Measurements from ENCODE around the gene B3GAT1. TPM values are rescaled to one million over a fixed set of nuclear protein-coding genes. Genes with fewer than 3 reads are reported as not detected.

The B3GAT1 gene
- total RNA-seq, 1 experiment from 2014 or later = 0.10 TPM

GRCh38 chr11:134347441-134347840 lies 64.6 kb downstream of the B3GAT1 start:
- no peaks in the 10 kb centered on the region for H3K36me3 ChIP-seq (ENCODE audit: control insufficient read depth, insufficient read depth, low read length)
- DNase-seq (ENCODE audit: low read depth, low spot score) (no peak), ATAC-seq (no peak)
- no peak overlapping the region for H3K4me3 ChIP-seq (ENCODE audit: low read depth in 2 of 2, low read length in 2 of 2)
- H3K4me1 ChIP-seq (ENCODE audit: control insufficient read depth, insufficient read depth, low read length) = no peaks in the 10 kb centered on the region
- H3K27ac ChIP-seq (ENCODE audit: low read length) = no peak overlapping the region
- intact Hi-C loops (cut with micrococcal nuclease; ENCODE audit: unreplicated experiment) = no loop called here
- POLR2A ChIA-PET = no interaction called here
- no peaks in the 10 kb centered on the region for H3K9me3 ChIP-seq (ENCODE audit: control insufficient read depth, insufficient read depth, low read depth, low read length)
- TF ChIP-seq POLR2AphosphoS5 (IDR thresholded peaks at IDR 0.05; ENCODE audit: low read depth, low read length) = no peak
- TF ChIP-seq CTCF (IDR thresholded peaks at IDR 0.05) = no peak
- no peak for TF ChIP-seq TCF7L2 (IDR thresholded peaks at IDR 0.05; ENCODE audit: low read depth, low read length)
- no peak for TF ChIP-seq SIN3A (IDR thresholded peaks at IDR 0.05; ENCODE audit: borderline replicate concordance, insufficient read depth, low read depth, low read length)
- TF ChIP-seq REST (IDR thresholded peaks at IDR 0.05; ENCODE audit: insufficient read depth in 1 of 2, low read depth in 2 of 2, low read length in 1 of 2) = no peak
- no peaks in the 10 kb centered on the region for H3K27me3 ChIP-seq (ENCODE audit: control insufficient read depth, insufficient read depth, low read length)
- CTCF ChIA-PET = no interaction called here
- in situ Hi-C loops (cut with HindIII; ENCODE audit: low pct_unique_long_range_greater_than_20kb, low sequenced_read_pairs) = no loop called here
- no TSS peak for BruUV-seq (replicated peaks)

GRCh38 chr11:134346976-134347350 lies 65.1 kb downstream of the B3GAT1 start:
- in situ Hi-C loops (cut with HindIII; ENCODE audit: low pct_unique_long_range_greater_than_20kb, low sequenced_read_pairs) = no loop called here
- no peak for DNase-seq (ENCODE audit: low read depth, low spot score)

More at GRCh38 chr11:134346976-134347350, 65.1 kb downstream of the B3GAT1 start:
- no peak for ATAC-seq
- H3K27ac ChIP-seq (ENCODE audit: low read length) = no peak overlapping the region
- TF ChIP-seq CTCF (IDR thresholded peaks at IDR 0.05) (no peak), POLR2AphosphoS5 (IDR thresholded peaks at IDR 0.05; ENCODE audit: low read depth, low read length) (no peak), TCF7L2 (IDR thresholded peaks at IDR 0.05; ENCODE audit: low read depth, low read length) (no peak), SIN3A (IDR thresholded peaks at IDR 0.05; ENCODE audit: borderline replicate concordance, insufficient read depth, low read depth, low read length) (no peak), REST (IDR thresholded peaks at IDR 0.05; ENCODE audit: insufficient read depth in 1 of 2, low read depth in 2 of 2, low read length in 1 of 2) (no peak)
- no peaks in the 10 kb centered on the region for H3K27me3 ChIP-seq (ENCODE audit: control insufficient read depth, insufficient read depth, low read length)
- H3K36me3 ChIP-seq (ENCODE audit: control insufficient read depth, insufficient read depth, low read length) = no peaks in the 10 kb centered on the region
- H3K9me3 ChIP-seq (ENCODE audit: control insufficient read depth, insufficient read depth, low read depth, low read length) = no peaks in the 10 kb centered on the region
- H3K4me3 ChIP-seq (ENCODE audit: low read depth in 2 of 2, low read length in 2 of 2) = no peak overlapping the region
- intact Hi-C loops (cut with micrococcal nuclease; ENCODE audit: unreplicated experiment) = no loop called here
- ChIA-PET POLR2A (no interaction called here), CTCF (no interaction called here)
- no peaks in the 10 kb centered on the region for H3K4me1 ChIP-seq (ENCODE audit: control insufficient read depth, insufficient read depth, low read length)
- no TSS peak for BruUV-seq (replicated peaks)
